SK-N-SH treated with all-trans-retinoic acid at 6 μM for 48 hours (cell line): ENCODE measurements around the gene GLIS1.

Experiments used
- ARNTL ChIP-seq: fragments of 450-650 bp; formaldehyde crosslinking; IDR thresholded peaks from 2 replicates; pipeline ENCODE4 v1.5.0; 2020; ENCODE audit warnings: low read depth, mild to moderate bottlenecking, moderate library complexity, borderline replicate concordance
- GLIS3 ChIP-seq: fragments of 250-450 bp; sonication (Bioruptor Pico); IDR thresholded peaks from 2 replicates; pipeline ENCODE4 v1.5.0; 2020; ENCODE audit warnings: mild to moderate bottlenecking, moderate library complexity
- OSR1 ChIP-seq: fragments of 250-450 bp; sonication (Bioruptor Pico); IDR thresholded peaks from 2 replicates; pipeline ENCODE4 v1.8.0; 2022; ENCODE audit warnings: moderate library complexity, mild to moderate bottlenecking, inconsistent platforms
- PPARA ChIP-seq: fragments of 250-450 bp; sonication (Bioruptor Pico); IDR thresholded peaks from 2 replicates; pipeline ENCODE4 v1.5.0; 2020; ENCODE audit warnings: mild to moderate bottlenecking, borderline replicate concordance
- SNAI2 ChIP-seq: fragments of 250-450 bp; sonication (Bioruptor Pico); IDR thresholded peaks from 2 replicates; pipeline ENCODE4 v1.5.0; 2020; ENCODE audit warnings: mild to moderate bottlenecking, moderate library complexity
- TCF4 ChIP-seq: fragments of 250-450 bp; sonication (Bioruptor Pico); IDR thresholded peaks from 2 replicates; pipeline ENCODE4 v1.8.0; 2021; ENCODE audit warnings: mild to moderate bottlenecking, moderate library complexity, borderline replicate concordance
- ZFP30 ChIP-seq: fragments of 450-650 bp; formaldehyde crosslinking; IDR thresholded peaks from 2 replicates; pipeline ENCODE4 v1.5.0; 2022; ENCODE audit warnings: mild to moderate bottlenecking, moderate library complexity
- ZNF565 ChIP-seq: fragments of 450-650 bp; formaldehyde crosslinking; conservative IDR thresholded peaks from 2 replicates; pipeline ENCODE4 v1.5.0; 2020; ENCODE audit warnings: low read depth, mild to moderate bottlenecking, moderate library complexity
- ZNF70 ChIP-seq: fragments of 450-650 bp; formaldehyde crosslinking; IDR thresholded peaks from 2 replicates; pipeline ENCODE4 v1.5.0; 2020; ENCODE audit warnings: mild to moderate bottlenecking, moderate library complexity
- TF ChIP-seq, protein P1 (sequence below): fragments of 250-450 bp; sonication (Bioruptor Pico); IDR thresholded peaks from 2 replicates; pipeline ENCODE4 v1.8.0; 2020; ENCODE audit warnings: mild to moderate bottlenecking, moderate library complexity, borderline replicate concordance

DNA sequence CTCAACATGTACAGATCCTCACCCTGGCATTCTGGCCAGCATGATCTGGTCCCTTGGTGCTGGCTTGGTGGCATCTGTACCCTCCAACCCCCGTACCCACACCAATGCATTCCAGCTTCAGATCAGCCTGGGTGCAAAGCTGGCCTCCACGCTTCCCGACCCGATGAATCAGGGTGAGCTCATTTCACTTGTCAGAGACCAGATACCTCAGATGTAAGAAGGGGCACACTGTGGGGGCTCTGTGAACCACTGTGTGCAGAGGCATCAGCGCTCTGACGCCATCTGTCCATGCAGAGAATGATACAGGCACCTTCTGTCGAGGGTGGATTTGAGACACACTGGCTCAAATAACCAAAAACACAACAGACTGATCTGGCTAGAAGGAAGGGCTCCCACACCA lies 203.1 kb downstream of the GLIS1 start:
- TF ChIP-seq ZFP30 (no peak), ARNTL (CRISPR knock-in tag) (no peak), OSR1 (CRISPR knock-in tag) (no peak), PPARA (CRISPR knock-in tag) (no peak), ZNF70 (no peak), SNAI2 (CRISPR knock-in tag) (no peak), TCF4 (CRISPR knock-in tag) (no peak), ZNF565 (no peak), GLIS3 (CRISPR knock-in tag) (no peak)
- TF ChIP-seq, protein P1, sequence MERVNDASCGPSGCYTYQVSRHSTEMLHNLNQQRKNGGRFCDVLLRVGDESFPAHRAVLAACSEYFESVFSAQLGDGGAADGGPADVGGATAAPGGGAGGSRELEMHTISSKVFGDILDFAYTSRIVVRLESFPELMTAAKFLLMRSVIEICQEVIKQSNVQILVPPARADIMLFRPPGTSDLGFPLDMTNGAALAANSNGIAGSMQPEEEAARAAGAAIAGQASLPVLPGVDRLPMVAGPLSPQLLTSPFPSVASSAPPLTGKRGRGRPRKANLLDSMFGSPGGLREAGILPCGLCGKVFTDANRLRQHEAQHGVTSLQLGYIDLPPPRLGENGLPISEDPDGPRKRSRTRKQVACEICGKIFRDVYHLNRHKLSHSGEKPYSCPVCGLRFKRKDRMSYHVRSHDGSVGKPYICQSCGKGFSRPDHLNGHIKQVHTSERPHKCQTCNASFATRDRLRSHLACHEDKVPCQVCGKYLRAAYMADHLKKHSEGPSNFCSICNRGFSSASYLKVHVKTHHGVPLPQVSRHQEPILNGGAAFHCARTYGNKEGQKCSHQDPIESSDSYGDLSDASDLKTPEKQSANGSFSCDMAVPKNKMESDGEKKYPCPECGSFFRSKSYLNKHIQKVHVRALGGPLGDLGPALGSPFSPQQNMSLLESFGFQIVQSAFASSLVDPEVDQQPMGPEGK (CRISPR knock-in tag), result no peak
